Measurements from ENCODE around the gene ALOX5.
A peak's percentile ranks its signal among the peaks of the same experiment; 100 is the strongest.

Gene ALOX5

DNA sequence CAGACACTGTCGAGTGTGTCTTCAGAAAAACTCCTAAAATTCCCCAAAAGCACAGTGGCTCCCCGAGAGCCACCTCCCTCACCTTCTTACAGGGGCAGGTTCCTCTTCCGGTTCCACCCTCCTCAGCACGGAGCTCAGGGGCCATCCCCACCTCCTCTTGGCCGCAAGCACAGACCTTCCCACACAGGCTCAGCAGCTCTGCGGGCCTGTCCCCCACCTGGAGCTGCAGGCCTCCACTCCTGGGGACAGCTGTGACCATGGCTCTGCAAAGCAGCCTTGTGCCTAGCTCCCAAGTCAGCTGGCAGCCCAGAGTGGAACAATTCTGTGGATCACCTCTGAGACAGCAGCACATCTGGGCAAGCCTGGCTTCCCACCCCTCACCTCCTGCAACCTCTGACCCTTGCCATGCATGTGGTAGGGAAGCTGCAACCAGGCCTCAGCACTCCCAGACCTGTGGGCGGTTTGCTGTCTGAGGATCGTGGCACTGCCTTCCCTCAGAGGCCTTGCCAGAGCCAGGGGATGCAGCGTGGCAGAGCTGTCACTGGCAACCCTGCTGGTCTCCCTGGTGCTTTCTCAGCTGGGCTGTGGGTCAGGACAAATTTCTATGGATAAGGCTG lies 79.7 kb downstream of the ALOX5 start:
- DNase-seq (ENCODE audit: low read depth, low spot score): no peak

GRCh38 chr10:45454262-45454661 lies 80.2 kb downstream of the ALOX5 start:
- no peak for DNase-seq (ENCODE audit: low read depth, low spot score)
- H3K4me3 ChIP-seq (ENCODE audit: low read length): no peak overlapping the region

More for the DNA sequence above, 79.7 kb downstream of the ALOX5 start:
- no peak overlapping the region for H3K4me3 ChIP-seq (ENCODE audit: low read length)

DNA sequence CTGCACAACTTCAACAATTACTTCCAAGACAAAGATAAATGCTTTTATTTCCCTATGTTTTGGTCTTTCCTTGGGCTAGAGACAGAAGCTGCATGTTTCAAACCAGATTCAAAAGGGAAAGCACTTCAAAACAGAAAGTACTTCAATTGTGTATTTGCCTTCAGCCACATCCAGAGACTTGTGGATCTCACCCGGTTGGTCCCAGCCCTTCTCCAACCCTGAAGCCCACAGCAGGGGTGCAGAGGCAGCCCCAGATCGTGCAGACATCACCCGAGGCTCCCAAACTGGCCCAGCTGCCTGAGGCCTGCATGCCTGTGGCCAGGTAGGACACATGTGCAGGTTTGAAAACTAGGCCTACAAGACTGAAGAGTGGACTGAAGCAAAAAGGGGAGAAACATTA lies 80.8 kb downstream of the ALOX5 start:
- H3K4me3 ChIP-seq (ENCODE audit: low read length): no peak overlapping the region
- no peak for DNase-seq (ENCODE audit: low read depth, low spot score)

DNA sequence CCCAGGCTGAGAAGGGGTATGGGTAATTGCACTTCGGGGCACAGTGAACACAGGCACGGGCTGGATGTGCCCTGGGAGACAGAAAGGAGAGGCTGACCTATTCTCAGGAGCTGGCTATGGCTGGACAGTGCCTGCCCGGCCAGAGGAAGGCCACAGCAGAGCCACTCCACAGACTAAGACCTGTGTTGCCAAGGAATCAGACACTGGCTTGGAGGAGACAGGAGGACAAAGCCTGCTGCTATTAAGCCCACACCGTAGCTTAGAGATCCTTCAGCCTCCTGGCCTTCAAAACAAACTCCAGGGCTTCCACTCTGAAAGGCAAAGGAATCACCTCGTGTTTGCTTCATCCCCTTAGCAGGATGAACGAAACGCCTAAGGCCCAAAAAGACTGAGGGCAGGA lies 82.2 kb downstream of the ALOX5 start:
- no peak for DNase-seq (ENCODE audit: low read depth, low spot score)
- no peak overlapping the region for H3K4me3 ChIP-seq (ENCODE audit: low read length)

DNA sequence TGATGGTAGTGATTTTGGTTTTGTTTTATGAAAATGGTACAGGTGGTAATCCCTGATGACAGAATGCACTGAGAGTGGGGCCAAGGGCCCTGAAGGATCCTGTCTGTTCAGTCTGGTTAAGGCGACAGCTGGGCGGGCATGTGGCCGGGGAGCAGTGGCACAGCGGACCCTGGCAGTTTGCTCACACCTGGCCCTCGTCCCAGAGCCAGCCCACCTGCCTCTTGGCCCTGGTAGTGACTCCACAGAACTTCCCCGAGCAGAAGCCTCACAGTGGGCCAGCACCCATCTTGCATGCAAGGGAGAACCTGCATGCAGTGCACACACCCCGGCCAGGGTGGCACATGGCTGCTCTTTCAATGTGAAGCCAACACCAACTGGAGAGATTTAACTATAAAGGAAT lies 82.8 kb downstream of the ALOX5 start:
- DNase-seq (ENCODE audit: low read depth, low spot score): no peak
- H3K4me3 ChIP-seq (ENCODE audit: low read length): no peak overlapping the region

- H3K4me3 ChIP-seq (ENCODE audit: low read length): no peak overlapping the region
Observed at GRCh38 chr10:45457487-45457886, 83.5 kb downstream of the ALOX5 start.

GRCh38 chr10:45460235-45460878 lies 86.3 kb downstream of the ALOX5 start:
- no peak for DNase-seq (ENCODE audit: low read depth, low spot score)
- no peak overlapping the region for H3K4me3 ChIP-seq (ENCODE audit: low read length)

More at GRCh38 chr10:45457487-45457886, 83.5 kb downstream of the ALOX5 start:
- no peak for DNase-seq (ENCODE audit: low read depth, low spot score)

- no peak overlapping the region for H3K4me3 ChIP-seq (ENCODE audit: low read length)
- no peak for DNase-seq (ENCODE audit: low read depth, low spot score)
Observed at GRCh38 chr10:45461034-45461433, 87.0 kb downstream of the ALOX5 start.

DNA sequence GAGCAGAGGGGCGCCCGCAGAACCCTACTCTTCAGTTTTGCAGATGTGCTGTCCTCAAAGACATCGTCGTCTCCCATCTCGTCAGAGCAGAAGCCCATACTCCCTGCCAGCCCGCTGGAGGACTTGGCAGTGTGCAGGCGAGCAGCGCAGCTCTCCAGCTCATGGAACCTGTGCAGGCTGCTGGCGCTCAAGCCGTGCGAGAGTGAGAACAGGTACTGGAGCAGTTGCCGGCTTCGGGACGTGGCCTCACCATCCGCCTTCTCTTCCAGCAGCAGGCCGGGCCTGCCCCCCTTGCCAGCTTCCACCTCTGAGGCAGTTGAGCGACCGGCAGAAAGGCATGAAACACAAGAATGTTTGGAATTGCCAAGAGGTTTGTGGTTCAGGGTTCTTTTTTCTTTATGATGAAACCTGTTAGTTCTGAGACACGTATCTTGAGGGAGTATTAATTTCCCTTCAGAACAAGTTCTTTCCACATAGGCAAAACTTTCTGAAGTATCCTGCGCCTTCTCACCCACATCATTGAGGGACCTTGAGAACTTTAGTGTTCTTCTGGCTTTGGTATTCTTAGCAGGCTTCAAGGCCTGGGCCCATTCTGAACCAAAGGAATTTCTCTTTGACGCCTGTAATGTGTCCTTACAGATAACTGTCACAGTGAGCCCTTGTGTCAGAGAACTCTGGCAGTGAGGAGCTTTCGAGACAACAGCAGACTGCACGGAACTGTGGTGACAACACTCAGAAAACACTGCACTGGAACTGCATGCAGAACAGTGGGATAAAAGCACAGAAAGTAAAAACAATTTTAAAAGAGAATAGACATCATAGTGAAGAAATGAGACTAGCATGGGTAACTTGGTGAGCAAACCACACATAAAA lies 89.5 kb downstream of the ALOX5 start:
- DNase-seq (ENCODE audit: low read depth, low spot score): no peak

DNA sequence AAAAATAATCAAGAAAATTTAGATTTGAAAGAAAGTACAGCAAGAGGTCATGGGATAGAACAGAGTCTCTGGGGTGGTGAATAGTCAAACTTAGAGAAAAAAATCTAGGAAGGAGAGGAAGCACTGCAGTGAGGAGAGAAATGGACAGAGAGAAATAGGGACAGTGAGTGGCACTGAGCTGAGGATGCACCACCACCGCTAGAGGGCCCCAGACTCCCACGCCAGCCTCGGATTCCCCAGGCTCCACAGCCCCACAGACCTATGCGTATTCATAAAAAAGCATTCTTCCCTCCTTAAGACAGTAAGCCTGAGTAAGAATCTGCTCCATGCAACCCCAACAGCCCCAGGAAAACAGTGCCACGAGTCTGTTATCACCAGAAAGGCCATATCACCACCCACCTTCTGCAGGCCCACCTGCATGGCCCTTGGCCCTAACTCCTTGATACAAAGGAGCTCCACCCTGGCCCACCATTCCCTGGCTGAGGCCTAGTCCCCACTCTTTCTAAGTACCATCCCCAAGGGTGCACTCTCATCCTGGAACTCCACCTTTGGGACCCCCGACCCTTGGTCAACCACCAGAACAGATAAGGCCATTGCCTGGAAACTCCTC lies 91.0 kb downstream of the ALOX5 start:
- DNase-seq (ENCODE audit: low read depth, low spot score): peak; percentile 47
- no peak overlapping the region for H3K4me3 ChIP-seq (ENCODE audit: low read length)

More for the DNA sequence above, 89.5 kb downstream of the ALOX5 start:
- no peak overlapping the region for H3K4me3 ChIP-seq (ENCODE audit: low read length)

DNA sequence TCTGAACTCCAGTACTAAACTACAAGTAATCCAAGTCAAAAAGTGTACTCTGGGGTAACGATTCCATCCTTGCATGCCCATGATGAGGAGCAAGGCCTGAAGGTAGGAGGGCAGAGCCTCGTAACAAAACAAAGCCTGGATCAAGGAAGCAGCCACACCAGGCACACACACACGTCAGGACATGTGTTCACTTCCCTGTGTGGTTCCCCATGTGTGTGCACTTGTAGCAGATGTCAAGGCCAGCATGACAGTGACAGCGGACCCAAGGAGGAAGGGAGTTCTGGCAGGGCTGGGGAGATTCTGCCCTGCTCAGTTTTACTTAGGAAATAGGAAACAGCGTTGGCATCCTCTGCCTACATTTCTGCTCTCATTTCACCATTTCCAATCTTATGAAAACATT lies 92.8 kb downstream of the ALOX5 start:
- H3K4me3 ChIP-seq (ENCODE audit: low read length): no peak overlapping the region
- DNase-seq (ENCODE audit: low read depth, low spot score): no peak

- no peak for DNase-seq (ENCODE audit: low read depth, low spot score)
- no peak overlapping the region for H3K4me3 ChIP-seq (ENCODE audit: low read length)
Observed at GRCh38 chr10:45468079-45468478, 94.1 kb downstream of the ALOX5 start.

DNA sequence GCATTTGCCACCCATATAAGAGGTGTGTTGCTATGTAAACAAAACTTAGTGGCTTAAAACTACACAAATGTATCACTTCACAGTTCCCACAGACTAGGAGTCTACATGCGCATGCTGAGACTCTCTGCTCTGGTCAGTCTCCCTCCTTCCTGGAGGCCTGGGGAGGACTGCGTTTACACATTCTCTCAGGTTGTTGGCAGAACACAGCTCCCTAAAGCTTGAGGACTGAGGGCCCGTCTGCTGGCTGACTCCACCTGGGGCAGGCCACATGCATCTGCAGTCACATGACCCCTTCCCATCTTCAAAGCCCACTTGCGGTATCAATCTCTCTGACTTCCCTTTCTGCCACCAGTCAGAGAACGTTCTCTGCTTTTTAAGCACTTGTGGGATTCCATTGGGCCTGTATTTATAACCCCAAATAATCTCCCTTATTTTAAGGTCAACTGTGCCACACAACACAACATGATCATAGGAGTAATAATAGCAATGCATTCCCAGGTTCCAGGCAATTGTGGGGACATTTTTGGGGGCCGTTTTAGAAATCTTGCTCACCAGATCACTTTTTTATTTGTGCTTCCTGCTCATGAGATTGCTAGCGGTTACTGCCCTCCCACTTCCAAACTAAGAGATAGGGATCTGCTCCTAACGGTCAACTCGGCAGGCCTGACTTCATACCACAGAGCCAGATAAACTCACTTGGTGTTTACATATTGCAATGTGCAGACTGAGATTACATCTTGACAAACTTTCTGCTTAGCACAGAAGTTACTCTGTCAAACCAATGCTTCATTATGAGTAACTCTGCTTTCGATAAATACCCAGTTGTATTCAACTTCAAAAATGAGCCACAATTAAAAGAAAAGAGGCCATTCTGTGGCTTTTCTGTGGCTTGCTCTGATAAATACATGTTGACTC lies 96.3 kb downstream of the ALOX5 start:
- no peak overlapping the region; the same call in 1 of the 2 replicates for H3K4me3 ChIP-seq (ENCODE audit: low read length)
- DNase-seq (ENCODE audit: low read depth, low spot score): peak; percentile 91

DNA sequence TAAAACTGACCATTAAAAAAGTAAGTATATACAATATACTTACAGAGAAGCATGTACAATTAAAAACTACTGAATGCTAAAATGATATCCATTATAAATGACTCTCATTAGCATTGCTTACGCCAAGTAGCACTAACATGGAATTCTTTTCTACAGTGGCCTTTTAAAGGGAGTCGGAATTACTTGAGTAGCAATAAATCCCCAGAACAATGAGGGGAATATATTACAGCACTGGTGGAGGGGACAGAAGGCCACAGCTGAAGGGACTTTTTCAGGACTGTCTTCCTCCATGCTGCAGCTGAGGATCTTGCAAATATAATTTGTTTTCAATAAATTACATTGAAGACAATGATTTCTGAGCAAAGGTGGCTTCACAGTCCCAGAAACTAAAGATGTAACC lies 97.0 kb downstream of the ALOX5 start:
- DNase-seq (ENCODE audit: low read depth, low spot score): no peak
- no peak overlapping the region for H3K4me3 ChIP-seq (ENCODE audit: low read length)

- no peak overlapping the region for H3K4me3 ChIP-seq (ENCODE audit: low read length)
- DNase-seq (ENCODE audit: low read depth, low spot score): no peak
Observed at GRCh38 chr10:45471531-45472310, 97.7 kb downstream of the ALOX5 start.

DNA sequence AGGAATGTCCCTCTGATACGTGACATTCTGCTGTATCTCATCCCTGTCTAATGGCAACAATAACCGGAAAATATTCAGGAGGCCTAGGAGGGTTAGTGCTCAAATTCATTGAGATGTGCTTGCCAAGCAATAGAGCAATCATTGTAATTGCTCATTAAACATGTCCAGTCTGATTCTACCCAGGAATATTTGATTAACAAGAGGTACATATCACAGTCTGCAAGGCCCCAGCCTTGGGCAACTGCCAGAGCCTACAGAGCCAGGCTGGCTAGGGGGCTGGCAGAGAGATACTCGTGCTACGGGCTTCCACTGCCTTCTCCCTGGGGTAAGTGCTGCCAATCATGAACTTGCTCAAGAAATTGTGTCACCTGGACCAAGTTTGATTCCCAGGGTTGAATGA lies 99.1 kb downstream of the ALOX5 start:
- no peak overlapping the region for H3K4me3 ChIP-seq (ENCODE audit: low read length)
- DNase-seq (ENCODE audit: low read depth, low spot score): no peak

GRCh38 chr10:45476559-45476958 lies 102.5 kb downstream of the ALOX5 start:
- H3K4me3 ChIP-seq (ENCODE audit: low read length): no peak overlapping the region
- no peak for DNase-seq (ENCODE audit: low read depth, low spot score)

- no peak for DNase-seq (ENCODE audit: low read depth, low spot score)
- H3K4me3 ChIP-seq (ENCODE audit: low read length): no peak overlapping the region
Observed at GRCh38 chr10:45480294-45480693, 106.3 kb downstream of the ALOX5 start.
